ENCODE results near the gene RNF7.
A peak's percentile ranks its signal among the peaks of the same experiment; 100 is the strongest.
"Not testable (repeated sequence)": the region's sequence is repeated elsewhere in the genome, so short reads cannot be mapped to it uniquely, and the experiment has no call there.

Gene RNF7
- long read RNA-seq, transcript RNF7-203 (4 exons, 1,036 nt), result minor isoform, 8 of 181 reads
- long read RNA-seq, transcript RNF7-202 (3 exons, 805 nt), result minor isoform, 9 of 181 reads
- long read RNA-seq, transcript RNF7-201 (3 exons, 2,763 nt), result major isoform, 158 of 181 reads
- long read RNA-seq, partial matches to known transcripts, result 0 of 181 reads
- long read RNA-seq, other reads (novel, unspliced or antisense), result 4 of 181 reads

GRCh38 chr3:141738022-141738890, at the start of gene RNF7:
RNF7 (plus strand) TSS chr3:141738298; CDS start chr3:141738342, 44 bp downstream.
- TF ChIP-seq POLR2AphosphoS5 (IDR thresholded peaks at IDR 0.05; ENCODE audit: low read depth), result peak; percentile 88
- TF ChIP-seq, protein P1, sequence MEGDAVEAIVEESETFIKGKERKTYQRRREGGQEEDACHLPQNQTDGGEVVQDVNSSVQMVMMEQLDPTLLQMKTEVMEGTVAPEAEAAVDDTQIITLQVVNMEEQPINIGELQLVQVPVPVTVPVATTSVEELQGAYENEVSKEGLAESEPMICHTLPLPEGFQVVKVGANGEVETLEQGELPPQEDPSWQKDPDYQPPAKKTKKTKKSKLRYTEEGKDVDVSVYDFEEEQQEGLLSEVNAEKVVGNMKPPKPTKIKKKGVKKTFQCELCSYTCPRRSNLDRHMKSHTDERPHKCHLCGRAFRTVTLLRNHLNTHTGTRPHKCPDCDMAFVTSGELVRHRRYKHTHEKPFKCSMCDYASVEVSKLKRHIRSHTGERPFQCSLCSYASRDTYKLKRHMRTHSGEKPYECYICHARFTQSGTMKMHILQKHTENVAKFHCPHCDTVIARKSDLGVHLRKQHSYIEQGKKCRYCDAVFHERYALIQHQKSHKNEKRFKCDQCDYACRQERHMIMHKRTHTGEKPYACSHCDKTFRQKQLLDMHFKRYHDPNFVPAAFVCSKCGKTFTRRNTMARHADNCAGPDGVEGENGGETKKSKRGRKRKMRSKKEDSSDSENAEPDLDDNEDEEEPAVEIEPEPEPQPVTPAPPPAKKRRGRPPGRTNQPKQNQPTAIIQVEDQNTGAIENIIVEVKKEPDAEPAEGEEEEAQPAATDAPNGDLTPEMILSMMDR (IDR thresholded peaks at IDR 0.05; ENCODE audit: insufficient read depth, low read length), result peak; percentile 78
- TF ChIP-seq, protein P2, sequence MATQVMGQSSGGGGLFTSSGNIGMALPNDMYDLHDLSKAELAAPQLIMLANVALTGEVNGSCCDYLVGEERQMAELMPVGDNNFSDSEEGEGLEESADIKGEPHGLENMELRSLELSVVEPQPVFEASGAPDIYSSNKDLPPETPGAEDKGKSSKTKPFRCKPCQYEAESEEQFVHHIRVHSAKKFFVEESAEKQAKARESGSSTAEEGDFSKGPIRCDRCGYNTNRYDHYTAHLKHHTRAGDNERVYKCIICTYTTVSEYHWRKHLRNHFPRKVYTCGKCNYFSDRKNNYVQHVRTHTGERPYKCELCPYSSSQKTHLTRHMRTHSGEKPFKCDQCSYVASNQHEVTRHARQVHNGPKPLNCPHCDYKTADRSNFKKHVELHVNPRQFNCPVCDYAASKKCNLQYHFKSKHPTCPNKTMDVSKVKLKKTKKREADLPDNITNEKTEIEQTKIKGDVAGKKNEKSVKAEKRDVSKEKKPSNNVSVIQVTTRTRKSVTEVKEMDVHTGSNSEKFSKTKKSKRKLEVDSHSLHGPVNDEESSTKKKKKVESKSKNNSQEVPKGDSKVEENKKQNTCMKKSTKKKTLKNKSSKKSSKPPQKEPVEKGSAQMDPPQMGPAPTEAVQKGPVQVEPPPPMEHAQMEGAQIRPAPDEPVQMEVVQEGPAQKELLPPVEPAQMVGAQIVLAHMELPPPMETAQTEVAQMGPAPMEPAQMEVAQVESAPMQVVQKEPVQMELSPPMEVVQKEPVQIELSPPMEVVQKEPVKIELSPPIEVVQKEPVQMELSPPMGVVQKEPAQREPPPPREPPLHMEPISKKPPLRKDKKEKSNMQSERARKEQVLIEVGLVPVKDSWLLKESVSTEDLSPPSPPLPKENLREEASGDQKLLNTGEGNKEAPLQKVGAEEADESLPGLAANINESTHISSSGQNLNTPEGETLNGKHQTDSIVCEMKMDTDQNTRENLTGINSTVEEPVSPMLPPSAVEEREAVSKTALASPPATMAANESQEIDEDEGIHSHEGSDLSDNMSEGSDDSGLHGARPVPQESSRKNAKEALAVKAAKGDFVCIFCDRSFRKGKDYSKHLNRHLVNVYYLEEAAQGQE (IDR thresholded peaks at IDR 0.05; ENCODE audit: insufficient replicate concordance, low read depth), result no peak
- Histone ChIP-seq H3K27me3 (ENCODE audit: insufficient read depth, poor library complexity, severe bottlenecking) (no peaks in the 10 kb centered on the region), H3K4me3 (replicated peaks; ENCODE audit: insufficient read depth, low read length) (peak within 1 kb of the TSS; percentile 91), H3K27ac (replicated peaks) (peak within 1 kb of the TSS; percentile 91)
- DNase-seq (ENCODE audit: low read depth in 1 of 2, low spot score in 1 of 2), result peak; percentile 95 to 97

- peak; percentile 98 for TF ChIP-seq SPI1 (IDR thresholded peaks at IDR 0.05; ENCODE audit: borderline replicate concordance, low read depth)
- no peak for TF ChIP-seq POLR2AphosphoS5 (IDR thresholded peaks at IDR 0.05; ENCODE audit: low read depth)
- DNase-seq (ENCODE audit: low read depth in 1 of 2, low spot score in 1 of 2), result peak; percentile 36 to 64
- Histone ChIP-seq H3K4me3 (replicated peaks; ENCODE audit: insufficient read depth, low read length) (no peak overlapping the region), H3K27ac (replicated peaks) (peak overlapping the region; percentile 65), H3K27me3 (ENCODE audit: insufficient read depth, poor library complexity, severe bottlenecking) (no peaks in the 10 kb centered on the region)
These were observed 47.5 kb upstream of the RNF7 start for GRCh38 chr3:141690431-141691072.

GRCh38 chr3:141691471-141691870, 46.6 kb upstream of the RNF7 start:
- not testable (repeated sequence) for H3K4me3 ChIP-seq (replicated peaks; ENCODE audit: insufficient read depth, low read length); DNase-seq (ENCODE audit: low read depth in 1 of 2, low spot score in 1 of 2); H3K27me3 ChIP-seq (ENCODE audit: insufficient read depth, poor library complexity, severe bottlenecking)
- peak overlapping the region; percentile 65 for H3K27ac ChIP-seq (replicated peaks)

GRCh38 chr3:141692973-141693372, 45.1 kb upstream of the RNF7 start:
- not testable (repeated sequence) for H3K27ac ChIP-seq (replicated peaks); H3K4me3 ChIP-seq (replicated peaks; ENCODE audit: insufficient read depth, low read length); DNase-seq (ENCODE audit: low read depth in 1 of 2, low spot score in 1 of 2); H3K27me3 ChIP-seq (ENCODE audit: insufficient read depth, poor library complexity, severe bottlenecking)

GRCh38 chr3:141699324-141699723, 38.8 kb upstream of the RNF7 start:
- no peak for DNase-seq (ENCODE audit: low read depth in 1 of 2, low spot score in 1 of 2)
- TF ChIP-seq GABPA (IDR thresholded peaks at IDR 0.05; ENCODE audit: low read depth) (no peak), SPI1 (IDR thresholded peaks at IDR 0.05; ENCODE audit: borderline replicate concordance, low read depth) (no peak), POLR2AphosphoS5 (IDR thresholded peaks at IDR 0.05; ENCODE audit: low read depth) (no peak)
- TF ChIP-seq, protein P2 (IDR thresholded peaks at IDR 0.05; ENCODE audit: insufficient replicate concordance, low read depth), result no peak
- TF ChIP-seq, protein P1 (IDR thresholded peaks at IDR 0.05; ENCODE audit: insufficient read depth, low read length), result no peak
- Histone ChIP-seq H3K27me3 (ENCODE audit: insufficient read depth, poor library complexity, severe bottlenecking) (no peaks in the 10 kb centered on the region), H3K27ac (replicated peaks) (no peak overlapping the region), H3K4me3 (replicated peaks; ENCODE audit: insufficient read depth, low read length) (no peak overlapping the region)

All from HL-60 (cell line).